HL-60 (cell line): ENCODE results near the gene FAM151A.

ENCODE experiments used
- CTCF ChIP-seq: IDR thresholded peaks from one replicate; pipeline ENCODE4 v1.5.1; 2011; ENCODE audit warnings: low read length, control low read depth, inconsistent platforms; ENCODE audit not compliant: insufficient read depth
- POLR2AphosphoS5 ChIP-seq: IDR thresholded peaks from 2 replicates; pipeline ENCODE4 v1.6.1; 2012; ENCODE audit warnings: low read depth
- REST ChIP-seq: IDR thresholded peaks from 2 replicates; pipeline ENCODE4 v1.6.1; 2012; ENCODE audit warnings: low read depth; ENCODE audit not compliant: insufficient replicate concordance

- TF ChIP-seq CTCF (no peak), POLR2AphosphoS5 (no peak), REST (no peak)
Observed at GRCh38 chr1:54566438-54567141, 56.7 kb downstream of the FAM151A start.
